ENCODE data around the gene CASP2. TPM values are rescaled to one million over a fixed set of nuclear protein-coding genes. Genes with fewer than 3 reads are reported as not detected.

The CASP2 gene
- total and polyA plus RNA-seq, 10 of the 15 experiments (the other 5 are each of a cell fraction or from before 2014, with no cell fraction given): 12.1 to 60.4 (median 26.2) TPM

GRCh38 chr7:143331179-143331801, 43.1 kb downstream of the CASP2 start:
- no TSS peak for BruUV-seq (replicated peaks)
- WGBS (ENCODE audit: insufficient coverage, insufficient replicate concordance, low lambda C conversion rate, missing lambda C conversion rate): 74% methylated on average over 8 of the region's 8 CpGs
- SMC1A ChIA-PET (ENCODE audit: uncharacterized antibody, unreplicated experiment): no interaction called here
- no peaks in the 10 kb centered on the region for H3K36me3 ChIP-seq (ENCODE audit: control insufficient read depth in 2 of 2, insufficient read depth in 2 of 2, low read length in 1 of 2)
- H3K27ac ChIP-seq (ENCODE audit: control insufficient read depth, insufficient read depth): no peak overlapping the region
- POLR2A ChIA-PET: no interaction called here
- H3K4me2 ChIP-seq (ENCODE audit: control insufficient read depth, insufficient read depth): no peak overlapping the region
- H3K4me1 ChIP-seq (ENCODE audit: control insufficient read depth, insufficient read depth, low read length): no peaks in the 10 kb centered on the region; the same call in 1 of the 2 replicates
- no peak overlapping the region for H2AFZ ChIP-seq (ENCODE audit: control insufficient read depth, low read depth, low read length)
- no peaks in the 10 kb centered on the region for H4K20me1 ChIP-seq (ENCODE audit: control insufficient read depth, insufficient read depth)
- ATAC-seq (no peak), FAIRE-seq (no peak), DNase-seq (ENCODE audit: low read depth, low spot score) (no peak)
- no peak overlapping the region for H3K9ac ChIP-seq (ENCODE audit: control insufficient read depth, insufficient read depth, low read length)
- TF ChIP-seq ZNF622 (IDR thresholded peaks at IDR 0.05) (no peak), SMAD1 (IDR thresholded peaks at IDR 0.05; ENCODE audit: low read depth, partially characterized antibody) (no peak), ATF7 (IDR thresholded peaks at IDR 0.05; ENCODE audit: low read depth) (no peak), MEF2B (IDR thresholded peaks at IDR 0.05; ENCODE audit: partially characterized antibody, poor library complexity, severe bottlenecking) (no peak), TARDBP (IDR thresholded peaks at IDR 0.05; ENCODE audit: borderline replicate concordance) (no peak), CBFB (IDR thresholded peaks at IDR 0.05; ENCODE audit: low read depth) (no peak)
- intact Hi-C loops (cut with micrococcal nuclease; ENCODE audit: unreplicated experiment) (no loop called here), in situ Hi-C loops (cut with MboI) (no loop called here)
- H3K9me3 ChIP-seq (replicated peaks; ENCODE audit: control insufficient read depth, insufficient read depth, low read length): no peaks in the 10 kb centered on the region
- no peak overlapping the region for H3K4me3 ChIP-seq
- H3K27me3 ChIP-seq (replicated peaks in 1 of 2; ENCODE audit: control insufficient read depth in 2 of 2, insufficient read depth in 2 of 2, low read length in 1 of 2): no peaks in the 10 kb centered on the region
- no peaks in the 10 kb centered on the region for H3K79me2 ChIP-seq (ENCODE audit: control insufficient read depth, insufficient read depth, low read length)
- RAD21 ChIA-PET (ENCODE audit: unreplicated experiment): no interaction called here
- CTCF ChIA-PET: interaction anchor here (1.0 to 1.1 kb wide), 2 partner anchors 27 to 49 kb away, joined by 3 to 6 read pairs; no protein-coding TSS in a partner anchor

GRCh38 chr7:143334244-143334643, 46.1 kb downstream of the CASP2 start:
- CTCF ChIA-PET: interaction anchor here (0.6 to 2.9 kb wide), 6 partner anchors 9 to 578 kb away, joined by 3 to 8 read pairs (median 4); no protein-coding TSS in a partner anchor
- Histone ChIP-seq H3K9me3 (replicated peaks; ENCODE audit: control insufficient read depth, insufficient read depth, low read length) (no peaks in the 10 kb centered on the region), H3K27me3 (replicated peaks in 1 of 2; ENCODE audit: control insufficient read depth in 2 of 2, insufficient read depth in 2 of 2, low read length in 1 of 2) (no peaks in the 10 kb centered on the region; a peak in 1 of 4 replicates), H3K4me1 (ENCODE audit: control insufficient read depth, insufficient read depth, low read length) (no peaks in the 10 kb centered on the region), H3K4me3 (no peak overlapping the region), H2AFZ (ENCODE audit: control insufficient read depth, low read depth, low read length) (no peak overlapping the region), H3K4me2 (ENCODE audit: control insufficient read depth, insufficient read depth) (no peak overlapping the region), H4K20me1 (ENCODE audit: control insufficient read depth, insufficient read depth) (no peaks in the 10 kb centered on the region), H3K79me2 (ENCODE audit: control insufficient read depth, insufficient read depth, low read length) (no peaks in the 10 kb centered on the region), H3K36me3 (ENCODE audit: control insufficient read depth in 2 of 2, insufficient read depth in 2 of 2, low read length in 1 of 2) (no peaks in the 10 kb centered on the region), H3K9ac (ENCODE audit: control insufficient read depth, insufficient read depth, low read length) (no peak overlapping the region), H3K27ac (ENCODE audit: control insufficient read depth, insufficient read depth) (no peak overlapping the region)
- FAIRE-seq: no peak
- RAD21 ChIA-PET (ENCODE audit: unreplicated experiment): interaction anchor here (1.1 kb wide), 1 partner anchor 93 kb away, joined by 3 read pairs; no protein-coding TSS in a partner anchor
- 3% methylated on average over 1 of the region's 1 CpG for WGBS (ENCODE audit: insufficient coverage, insufficient replicate concordance, low lambda C conversion rate, missing lambda C conversion rate)
- no TSS peak for BruUV-seq (replicated peaks)
- no peak for DNase-seq (ENCODE audit: low read depth, low spot score)
- in situ Hi-C loops (cut with MboI) (no loop called here), intact Hi-C loops (cut with micrococcal nuclease; ENCODE audit: unreplicated experiment) (no loop called here)
- POLR2A ChIA-PET: no interaction called here
- no peak for ATAC-seq
- SMC1A ChIA-PET (ENCODE audit: uncharacterized antibody, unreplicated experiment): interaction anchor here (1.8 kb wide), 1 partner anchor 94 kb away, joined by 11 read pairs; no protein-coding TSS in a partner anchor
- no peak for TF ChIP-seq BRCA1 (IDR thresholded peaks at IDR 0.05; ENCODE audit: low read depth, low read length)
- TF ChIP-seq PML (IDR thresholded peaks at IDR 0.05; ENCODE audit: low read length): no peak
- no peak for TF ChIP-seq ZSCAN29 (IDR thresholded peaks at IDR 0.05)
- TF ChIP-seq RBBP5 (conservative IDR thresholded peaks at IDR 0.05): no peak
- no peak for TF ChIP-seq SREBF2 (IDR thresholded peaks at IDR 0.05; ENCODE audit: low read length)
- no peak for TF ChIP-seq CTCF (IDR thresholded peaks at IDR 0.05 in 2 of 3, conservative IDR thresholded peaks at IDR 0.05 in 1 of 3; ENCODE audit: control insufficient read depth in 2 of 3, extremely low read depth in 1 of 3, insufficient read depth in 1 of 3, low read depth in 3 of 3, low read length in 3 of 3)
- no peak for TF ChIP-seq NFYB (IDR thresholded peaks at IDR 0.05; ENCODE audit: insufficient read depth, low read depth, low read length)
- TF ChIP-seq POLR2AphosphoS2 (IDR thresholded peaks at IDR 0.05; ENCODE audit: low read depth, low read length): no peak
- no peak for TF ChIP-seq MXI1 (IDR thresholded peaks at IDR 0.05; ENCODE audit: low read depth, low read length)
- TF ChIP-seq BACH1 (IDR thresholded peaks at IDR 0.05; ENCODE audit: borderline replicate concordance): no peak
- no peak for TF ChIP-seq NFIC (IDR thresholded peaks at IDR 0.05; ENCODE audit: low read depth, low read length)
- no peak for TF ChIP-seq RELA (IDR thresholded peaks at IDR 0.05; ENCODE audit: borderline replicate concordance, partially characterized antibody)
